ENCODE data around the gene SYT9.

GRCh38 chr11:7421136-7421535 is 169.4 kb downstream of the SYT9 start:
- no peak for TF ChIP-seq POLR2A (IDR thresholded peaks at IDR 0.05; ENCODE audit: low read depth, low read length)
- TF ChIP-seq POLR2AphosphoS5 (IDR thresholded peaks at IDR 0.05; ENCODE audit: low read depth, low read length), result no peak
- TF ChIP-seq TAF1 (IDR thresholded peaks at IDR 0.05; ENCODE audit: borderline replicate concordance, low read depth, low read length), result no peak

All from GM12892 (cell line).